COLO668 (cell line): ENCODE measurements around the gene LRRC63.
A peak's percentile ranks its signal among the peaks of the same experiment; 100 is the strongest.
"Not testable (repeated sequence)": the region's sequence is repeated elsewhere in the genome, so short reads cannot be mapped to it uniquely, and the experiment has no call there.

ENCODE experiments used
- DNase-seq: peaks from one replicate; lab custom pipeline; 2025; ENCODE audit not compliant: unreplicated experiment; lab: John Stamatoyannopoulos, UW

Gene LRRC63

GRCh38 chr13:46232281-46232680 lies 20.6 kb downstream of the LRRC63 start:
- DNase-seq = no peak

DNA sequence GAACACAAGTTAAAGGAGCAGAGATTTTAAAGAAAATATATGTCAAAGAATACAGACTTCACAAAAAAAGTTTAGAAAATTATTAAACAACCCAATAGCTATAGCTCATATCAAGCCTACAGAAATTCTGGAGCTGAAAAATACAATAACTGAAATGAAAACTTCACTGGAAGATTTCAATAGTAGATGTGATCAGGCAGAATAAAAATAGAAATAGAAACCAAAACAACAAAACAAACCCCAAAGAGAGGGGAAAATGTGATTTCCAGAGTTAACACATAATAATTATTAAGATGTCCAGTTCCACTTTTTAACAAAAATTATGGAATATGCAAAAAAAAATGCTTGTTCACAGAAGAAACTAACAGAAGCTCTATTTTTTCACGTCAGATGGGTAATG lies 23.6 kb downstream of the LRRC63 start:
- no peak for DNase-seq

- DNase-seq = no peak
Measured at GRCh38 chr13:46265292-46265691, 53.6 kb downstream of the LRRC63 start.

- no peak for DNase-seq
Measured at GRCh38 chr13:46267166-46267565, 55.4 kb downstream of the LRRC63 start.

- DNase-seq = no peak
Measured at GRCh38 chr13:46270416-46270815, 58.7 kb downstream of the LRRC63 start.

GRCh38 chr13:46274094-46274698 lies 62.5 kb downstream of the LRRC63 start:
- DNase-seq = no peak

DNA sequence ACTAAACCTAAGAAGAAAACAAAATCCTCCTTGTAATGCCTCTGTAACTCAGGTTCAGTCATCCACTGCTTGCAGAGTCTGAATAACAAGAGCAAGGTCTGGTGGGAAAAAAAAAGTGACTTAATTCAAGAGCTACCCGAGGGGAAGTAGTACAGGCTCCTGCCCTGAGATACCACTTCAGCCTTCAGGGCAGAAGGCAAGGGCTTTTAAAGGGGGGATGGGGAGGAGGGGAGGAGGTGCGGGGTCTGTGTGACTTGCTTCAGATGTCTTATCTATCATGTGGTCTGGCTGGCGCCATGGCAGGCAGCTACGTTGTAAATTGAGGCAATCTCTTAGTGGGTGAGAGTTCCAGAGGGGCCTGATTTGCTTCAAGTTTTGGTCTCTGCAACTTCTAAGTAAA lies 66.7 kb downstream of the LRRC63 start:
- DNase-seq = no peak

- DNase-seq = no peak
Measured at GRCh38 chr13:46281779-46282178, 70.1 kb downstream of the LRRC63 start.

DNA sequence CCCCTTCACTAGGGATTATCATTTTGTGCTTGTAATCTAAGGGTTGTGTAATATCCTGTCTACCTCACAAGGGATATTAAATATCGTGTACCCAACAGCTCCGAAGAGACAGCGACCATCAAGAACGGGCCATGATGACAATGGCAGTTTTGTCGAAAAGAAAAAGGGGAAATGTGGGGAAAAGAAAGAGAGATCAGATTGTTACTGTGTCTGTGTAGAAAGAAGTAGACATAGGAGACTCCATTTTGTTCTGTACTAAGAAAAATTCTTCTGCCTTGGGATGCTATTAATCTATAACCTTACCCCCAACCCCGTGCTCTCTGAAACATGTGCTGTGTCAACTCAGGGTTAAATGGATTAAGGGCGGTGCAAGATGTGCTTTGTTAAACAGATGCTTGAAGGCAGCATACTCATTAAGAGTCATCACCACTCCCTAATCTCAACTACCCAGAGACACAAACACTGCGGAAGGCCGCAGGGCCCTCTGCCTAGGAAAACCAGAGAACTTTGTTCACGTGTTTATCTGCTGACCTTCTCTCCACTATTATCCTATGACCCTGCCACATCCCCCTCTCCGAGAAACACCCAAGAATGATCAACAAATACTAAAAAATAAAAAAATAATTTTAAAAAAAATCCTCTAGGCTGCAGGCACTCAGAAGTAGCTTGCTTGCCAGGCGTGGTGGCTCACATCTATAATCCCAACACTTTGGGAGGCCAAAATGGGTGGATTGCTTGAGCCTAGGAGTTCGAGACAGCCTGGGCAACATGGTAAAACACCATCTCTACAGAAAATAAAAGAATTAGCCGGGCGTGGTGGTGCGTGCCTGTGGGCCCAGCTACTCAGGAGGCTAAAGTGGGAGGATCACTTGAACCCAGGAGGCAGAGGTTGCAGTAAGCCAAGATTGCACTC lies 72.4 kb downstream of the LRRC63 start:
- not testable (repeated sequence) for DNase-seq

GRCh38 chr13:46286972-46287371 lies 75.2 kb downstream of the LRRC63 start:
- no peak for DNase-seq

- DNase-seq = peak; percentile 37
Measured at GRCh38 chr13:46288570-46289259, 77.0 kb downstream of the LRRC63 start.

DNA sequence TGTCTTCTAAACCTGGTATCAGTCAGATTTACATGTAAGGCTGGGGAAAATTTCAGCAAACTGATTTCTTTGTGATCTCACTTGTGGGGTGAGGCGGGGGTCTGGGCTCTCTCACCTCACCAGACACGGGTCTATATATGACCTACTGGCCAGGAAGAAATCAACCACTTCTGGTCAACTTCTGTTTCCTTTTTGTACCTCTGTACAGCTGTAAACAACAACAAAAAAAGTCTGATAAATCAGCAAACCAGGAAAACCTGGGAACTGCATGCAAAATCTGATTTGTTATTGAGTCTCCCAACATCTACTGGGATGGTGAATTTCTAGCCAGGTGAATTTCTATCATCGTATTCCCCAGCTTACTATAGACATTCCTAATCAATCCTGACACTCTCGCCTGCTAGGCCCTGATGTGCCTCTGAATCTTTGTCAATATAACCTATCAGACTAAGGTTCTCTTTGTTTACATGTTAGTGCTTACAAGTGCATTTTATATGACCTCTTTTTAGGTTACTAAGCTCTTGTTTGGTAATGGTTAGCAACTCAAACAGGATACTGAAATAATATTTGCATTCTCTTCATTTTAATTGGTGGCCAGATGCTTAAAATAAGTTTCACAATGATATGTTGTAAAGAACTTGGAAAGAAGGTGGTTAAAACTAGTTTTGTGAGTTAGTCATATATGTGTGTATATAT lies 77.7 kb downstream of the LRRC63 start:
- DNase-seq = no peak

DNA sequence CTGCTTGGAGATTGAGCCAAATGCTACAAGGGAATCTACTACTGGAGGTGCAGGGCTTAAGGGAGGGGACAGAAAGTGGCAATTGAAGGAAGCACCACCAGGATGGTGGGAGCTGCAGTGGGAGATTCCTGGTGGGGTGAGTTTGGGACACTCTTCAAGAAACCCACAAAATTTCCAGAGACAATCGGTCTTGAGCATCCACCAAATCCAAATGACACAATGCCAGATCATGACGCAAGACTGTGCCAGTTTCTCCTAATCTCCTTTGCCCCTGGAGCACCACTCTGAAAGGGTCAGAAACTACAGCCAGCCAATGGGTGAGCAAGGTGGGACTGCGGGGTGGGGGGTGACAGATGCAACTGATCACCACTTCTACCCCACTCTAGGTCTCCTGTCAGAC lies 78.7 kb downstream of the LRRC63 start:
- DNase-seq = no peak

DNA sequence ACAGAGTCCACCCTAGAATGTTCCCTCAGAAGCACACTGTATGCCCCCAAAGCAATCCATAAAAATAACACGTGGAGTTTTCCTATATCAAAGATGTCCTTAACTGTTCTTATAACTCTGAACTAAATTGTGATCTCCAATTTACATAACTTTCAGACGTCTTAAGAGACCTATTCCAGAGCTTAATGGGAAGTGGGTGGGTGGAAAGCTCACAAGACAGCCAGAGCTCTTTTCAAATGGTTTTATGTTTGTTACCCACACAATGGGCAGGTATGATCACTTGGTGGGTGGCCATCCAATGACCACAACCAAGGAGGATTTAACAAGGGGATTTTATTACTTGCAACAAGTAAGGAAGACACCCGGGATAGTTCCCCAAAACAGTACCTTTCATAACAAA lies 81.7 kb downstream of the LRRC63 start:
- no peak for DNase-seq

- DNase-seq = no peak
Measured at GRCh38 chr13:46295491-46296114, 83.9 kb downstream of the LRRC63 start.

GRCh38 chr13:46296115-46296822 lies 84.5 kb downstream of the LRRC63 start:
- no peak for DNase-seq

DNA sequence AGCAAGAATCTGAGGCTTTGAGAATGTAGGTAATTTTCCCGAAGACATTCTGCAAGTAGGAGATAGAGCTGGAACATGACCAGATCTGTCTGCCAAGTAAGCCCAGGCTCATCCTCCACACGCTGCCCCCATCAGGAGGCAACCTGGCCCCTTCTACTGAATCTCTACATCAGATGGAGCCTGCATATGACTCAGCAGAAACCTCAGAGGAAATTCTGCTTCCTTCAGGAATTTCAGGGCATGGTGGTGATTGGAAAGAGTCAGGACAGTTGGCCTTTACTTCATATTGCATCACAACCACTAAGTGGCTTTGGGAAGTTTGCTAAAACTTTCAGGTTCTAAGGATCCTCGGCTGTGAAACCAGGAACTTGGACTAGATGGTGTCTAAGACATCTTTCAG lies 85.2 kb downstream of the LRRC63 start:
- no peak for DNase-seq

DNA sequence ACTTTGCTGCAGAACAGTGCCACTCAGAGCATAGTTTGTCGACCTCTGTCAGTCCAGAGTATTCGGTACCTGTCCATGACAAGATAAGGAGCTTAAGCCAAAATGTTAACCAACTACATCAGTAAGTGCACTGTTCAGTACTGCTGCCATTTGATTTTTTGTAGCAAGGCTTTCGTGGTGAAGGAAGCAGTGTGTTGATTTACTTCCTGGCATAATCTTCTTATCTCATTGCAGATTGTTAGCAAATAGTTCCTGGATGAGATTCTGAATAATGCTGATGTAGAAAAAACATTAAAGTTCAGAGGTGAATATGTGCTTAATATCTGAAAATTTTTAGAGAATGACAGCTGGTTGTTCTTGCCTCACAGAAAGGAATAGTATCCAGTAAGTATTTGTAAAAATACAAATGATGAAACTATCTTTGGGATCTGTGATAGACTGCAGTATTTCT lies 85.7 kb downstream of the LRRC63 start:
- no peak for DNase-seq

- DNase-seq = no peak
Measured at GRCh38 chr13:46303742-46304385, 92.1 kb downstream of the LRRC63 start.

DNA sequence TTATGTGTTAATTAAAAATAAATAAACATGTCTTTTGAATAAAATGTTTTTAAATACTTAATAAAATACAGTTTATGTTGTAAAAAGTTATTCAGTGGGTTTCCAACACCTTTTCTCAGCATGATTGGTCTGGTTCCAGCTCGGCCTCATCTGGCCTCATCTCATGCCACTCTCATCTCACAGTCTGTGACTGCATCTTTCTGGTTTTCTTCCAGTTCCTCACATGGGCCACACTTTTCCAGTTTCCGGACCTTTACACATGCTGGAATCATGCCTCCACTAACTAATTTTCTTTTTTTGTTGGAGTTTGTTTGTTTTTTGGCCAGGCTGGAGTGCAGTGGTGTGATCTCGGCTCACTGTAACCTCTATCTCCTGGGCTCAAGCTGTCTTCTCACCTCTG lies 92.8 kb downstream of the LRRC63 start:
- no peak for DNase-seq
